D721Med (cell line): ENCODE measurements around the gene RANBP3L.

Experiments
- DNase-seq: peaks from one replicate; pipeline ENCODE4 v3.0.0; 2011; ENCODE audit warnings: low spot score; ENCODE audit not compliant: insufficient read length
- FAIRE-seq: peaks from 2 replicates; lab custom pipeline; 2011; peaks lifted over from hg19 to GRCh38; lab: Jason Lieb, UNC
- TF ChIP-seq, protein P1 (sequence below): IDR thresholded peaks from 2 replicates; pipeline ENCODE4 v1.5.1; 2012; ENCODE audit warnings: mild to moderate bottlenecking, control low read depth; ENCODE audit not compliant: insufficient read depth; ENCODE audit errors: missing control alignments

Gene RANBP3L

DNA sequence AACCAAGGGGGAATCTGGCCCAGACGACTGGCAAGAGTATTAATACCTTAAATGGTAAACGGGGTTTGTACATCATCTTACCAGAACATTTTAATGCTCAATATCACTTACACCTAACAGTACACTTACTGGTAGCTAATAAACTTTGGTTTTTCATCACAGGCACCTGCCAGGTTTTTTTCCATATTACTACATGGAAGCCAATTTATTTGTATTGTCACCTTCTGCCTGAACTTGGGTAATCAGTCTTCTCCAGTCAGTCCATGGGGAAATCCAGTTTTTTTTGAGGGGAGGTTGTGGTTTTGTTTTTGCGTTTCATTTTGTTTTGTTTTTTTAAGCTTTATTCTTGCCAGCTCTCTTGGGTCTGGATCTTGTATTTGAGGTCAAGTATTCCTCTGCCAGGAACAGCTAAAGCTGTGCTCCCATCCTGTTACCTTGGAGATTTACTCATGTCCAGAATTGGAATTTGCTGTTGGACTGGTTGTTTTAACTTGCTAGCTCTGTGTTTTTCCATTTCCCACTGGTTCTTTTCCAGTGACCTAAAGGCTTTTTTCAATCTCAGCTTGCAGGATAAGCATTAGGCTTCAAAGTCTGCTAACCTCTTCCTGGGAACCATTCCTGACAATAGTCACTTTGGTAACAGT lies 48.9 kb downstream of the RANBP3L start:
- no peak for DNase-seq
- TF ChIP-seq, protein P1, sequence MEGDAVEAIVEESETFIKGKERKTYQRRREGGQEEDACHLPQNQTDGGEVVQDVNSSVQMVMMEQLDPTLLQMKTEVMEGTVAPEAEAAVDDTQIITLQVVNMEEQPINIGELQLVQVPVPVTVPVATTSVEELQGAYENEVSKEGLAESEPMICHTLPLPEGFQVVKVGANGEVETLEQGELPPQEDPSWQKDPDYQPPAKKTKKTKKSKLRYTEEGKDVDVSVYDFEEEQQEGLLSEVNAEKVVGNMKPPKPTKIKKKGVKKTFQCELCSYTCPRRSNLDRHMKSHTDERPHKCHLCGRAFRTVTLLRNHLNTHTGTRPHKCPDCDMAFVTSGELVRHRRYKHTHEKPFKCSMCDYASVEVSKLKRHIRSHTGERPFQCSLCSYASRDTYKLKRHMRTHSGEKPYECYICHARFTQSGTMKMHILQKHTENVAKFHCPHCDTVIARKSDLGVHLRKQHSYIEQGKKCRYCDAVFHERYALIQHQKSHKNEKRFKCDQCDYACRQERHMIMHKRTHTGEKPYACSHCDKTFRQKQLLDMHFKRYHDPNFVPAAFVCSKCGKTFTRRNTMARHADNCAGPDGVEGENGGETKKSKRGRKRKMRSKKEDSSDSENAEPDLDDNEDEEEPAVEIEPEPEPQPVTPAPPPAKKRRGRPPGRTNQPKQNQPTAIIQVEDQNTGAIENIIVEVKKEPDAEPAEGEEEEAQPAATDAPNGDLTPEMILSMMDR, result no peak
- FAIRE-seq, result no peak

- DNase-seq (no peak), FAIRE-seq (no peak)
- TF ChIP-seq, protein P1, result no peak
Observed at GRCh38 chr5:36251218-36251617, 50.5 kb downstream of the RANBP3L start.

- no peak for DNase-seq
- FAIRE-seq, result no peak
- TF ChIP-seq, protein P1, result no peak
Observed at GRCh38 chr5:36250427-36250826, 51.3 kb downstream of the RANBP3L start.

- TF ChIP-seq, protein P1, result no peak
Observed at GRCh38 chr5:36246036-36246800, 55.5 kb downstream of the RANBP3L start.

GRCh38 chr5:36244076-36244475 lies 57.6 kb downstream of the RANBP3L start:
- FAIRE-seq (no peak), DNase-seq (no peak)
- TF ChIP-seq, protein P1, result no peak

More at GRCh38 chr5:36246036-36246800, 55.5 kb downstream of the RANBP3L start:
- FAIRE-seq (no peak), DNase-seq (no peak)

DNA sequence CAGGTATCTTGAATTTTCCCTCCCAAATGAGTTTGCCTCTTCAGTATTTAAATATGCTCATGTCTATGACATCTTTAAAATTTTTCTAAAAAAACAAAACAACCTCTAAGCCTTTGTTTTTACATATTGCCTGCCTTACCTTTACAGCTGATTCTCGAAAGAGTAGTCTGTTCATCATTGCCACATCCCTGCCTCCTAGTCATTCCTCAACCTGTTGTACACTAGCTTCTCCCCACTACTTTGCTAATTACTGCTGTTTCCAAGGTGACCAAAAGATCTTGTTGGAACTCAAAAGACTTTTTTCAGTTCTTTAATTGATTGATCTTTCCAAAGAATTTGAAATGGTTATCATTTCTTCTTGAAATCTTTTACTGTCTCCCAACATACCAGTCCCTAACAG lies 58.0 kb downstream of the RANBP3L start:
- TF ChIP-seq, protein P1, result no peak
- no peak for DNase-seq
- no peak for FAIRE-seq
